Upper lobe of left lung (tissue), 4 donors: ENCODE results near the gene POLE.

Experiments used
- CTCF ChIP-seq, 6 experiments: fragments of 450-650 bp in 4 of 6; fragments of 200-600 bp in 2 of 6; sonication (generic) in 2 of 6; IDR thresholded peaks; one replicate each; pipeline ENCODE4 v1.5.1; 2016 to 2019; ENCODE audit warnings: antibody characterized with exemption in 6 of 6
- POLR2A ChIP-seq, 4 donors: fragments of 450-650 bp; IDR thresholded peaks; one replicate each; pipeline ENCODE4 v1.5.1; 2016 to 2017; ENCODE audit warnings: antibody characterized with exemption in 4 of 4, mild to moderate bottlenecking in 2 of 4
- POLR2AphosphoS5 ChIP-seq, 2 donors: sonication (generic); formaldehyde crosslinking; IDR thresholded peaks; one replicate each; pipeline ENCODE4 v1.5.1; 2017; ENCODE audit warnings: antibody characterized with exemption in 2 of 2

DNA sequence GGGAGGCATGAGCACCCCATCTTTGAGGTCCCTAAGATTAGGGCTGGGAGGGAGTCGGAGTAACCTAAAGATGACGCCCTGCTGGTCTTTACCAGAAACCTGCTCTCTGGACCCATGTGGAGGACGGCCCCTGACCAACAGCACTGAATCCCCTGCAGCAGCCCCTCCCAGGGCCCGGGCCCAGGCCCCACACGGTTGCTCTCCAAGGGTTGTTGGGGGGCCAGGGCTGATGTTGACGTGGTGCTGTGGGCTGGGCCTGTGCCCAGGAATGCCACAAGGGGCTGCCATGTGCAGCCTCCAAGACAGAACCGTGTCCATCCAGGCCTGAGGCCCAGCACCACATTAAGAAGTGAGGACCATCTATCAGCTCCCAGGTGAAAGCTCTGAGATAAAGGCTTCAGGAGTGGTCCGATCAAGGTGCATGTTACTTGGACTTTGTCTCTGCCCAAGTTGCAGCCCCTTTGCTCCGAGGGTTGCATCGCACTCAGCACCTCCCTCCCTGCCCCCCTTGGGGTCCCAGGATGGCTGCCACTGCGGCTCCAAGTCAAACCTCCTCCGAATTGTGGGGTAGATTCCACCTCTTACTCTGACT lies 106.3 kb downstream of the POLE start:
- no peak for TF ChIP-seq CTCF (IDR thresholded peaks at IDR 0.05)
- TF ChIP-seq POLR2A (IDR thresholded peaks at IDR 0.05) = no peak
- no peak for TF ChIP-seq POLR2AphosphoS5 (IDR thresholded peaks at IDR 0.05)
